ENCODE results near the gene SHISA5. TPM values are rescaled to one million over a fixed set of nuclear protein-coding genes. Genes with fewer than 3 reads are reported as not detected.
A peak's percentile ranks its signal among the peaks of the same experiment; 100 is the strongest.

The SHISA5 gene
- 151 TPM for total RNA-seq (2013)
- polyA plus RNA-seq, result 100 to 1,000 TPM; 147 to 266 (median 242) TPM
- 87.3 and 164 TPM in 2 replicates for polyA minus RNA-seq
- 23.2 to 85.2 (median 56.1) reads per million in 11 experiments for total RNA-seq

- Mint-ChIP-seq H3K4me3 (peak within 1 kb of the TSS; percentile 89 to 90), H3K27ac (peak within 1 kb of the TSS; percentile 68 to 90 (median 82)), H3K27me3 (ENCODE audit: low read depth in 3 of 3) (peaks cover 0 to 1% (median 0%) of the 10 kb centered on the region in 3 donors), H3K36me3 (peaks cover 19 to 21% of the 10 kb centered on the region in 2 donors), H3K9me3 (peaks cover 0 to 2% (median 0%) of the 10 kb centered on the region in 7 donors), H3K4me1 (peaks cover 71% of the 10 kb centered on the region)
- H3K9ac ChIP-seq (ENCODE audit: insufficient read depth, low read length, poor library complexity, severe bottlenecking), result peak within 1 kb of the TSS; percentile 89
- 3% methylated on average over 52 of the region's 66 CpGs for WGBS (ENCODE audit: insufficient coverage)
- peak within 1 kb of the TSS; percentile 90 for H2AFZ ChIP-seq (ENCODE audit: insufficient read depth, low read depth, low read length, poor library complexity, severe bottlenecking)
- H3K27me3 ChIP-seq (ENCODE audit: control insufficient read depth in 2 of 2, insufficient read depth in 2 of 2, low read length in 2 of 2), result no peaks in the 10 kb centered on the region
- no peak for TF ChIP-seq CTCF (IDR thresholded peaks at IDR 0.05)
- H3K4me2 ChIP-seq (replicated peaks; ENCODE audit: extremely low read depth, low read length, poor library complexity, severe bottlenecking), result peak within 1 kb of the TSS; percentile 99
- no peaks in the 10 kb centered on the region for H3K9me3 ChIP-seq (replicated peaks in 1 of 2; ENCODE audit: control insufficient read depth in 1 of 2, insufficient read depth in 1 of 2, low read length in 2 of 2)
- H3K36me3 ChIP-seq (replicated peaks in 1 of 2; ENCODE audit: control insufficient read depth in 1 of 2, insufficient read depth in 2 of 2, low read length in 2 of 2), result peaks cover 0 to 22% of the 10 kb centered on the region in 2 donors
- H3K4me3 ChIP-seq (replicated peaks in 1 of 3; ENCODE audit: low read depth in 2 of 3, low read length in 3 of 3), result peak within 1 kb of the TSS; percentile 84 to 93 (median 87)
- H4K20me1 ChIP-seq (ENCODE audit: insufficient read depth, low read length), result peaks cover 36% of the 10 kb centered on the region
- peak within 1 kb of the TSS; percentile 68 to 89 for H3K27ac ChIP-seq (ENCODE audit: low read depth in 1 of 2, low read length in 2 of 2)
- intact Hi-C loops (cut with micrococcal nuclease), result no loop called here
- peak; percentile 28 to 52 (median 50) for DNase-seq
- peaks cover 21% of the 10 kb centered on the region for H3K79me2 ChIP-seq (ENCODE audit: insufficient read depth, low read length)
- peaks cover 43 to 57% of the 10 kb centered on the region in 2 donors for H3K4me1 ChIP-seq (ENCODE audit: control insufficient read depth in 1 of 2, insufficient read depth in 2 of 2, low read length in 2 of 2)
Observed at GRCh38 chr3:48504051-48504946, at the start of gene SHISA5. TSS of gene SHISA5 (minus strand) at chr3:48504174. CDS start at chr3:48504094, 80 bp downstream.

GRCh38 chr3:48553361-48553760 lies 49.4 kb upstream of the SHISA5 start:
- WGBS (ENCODE audit: insufficient coverage), result 0% methylated on average over 3 of the region's 5 CpGs
- Histone ChIP-seq H3K9me3 (replicated peaks in 1 of 2; ENCODE audit: control insufficient read depth in 1 of 2, insufficient read depth in 1 of 2, low read length in 2 of 2) (no peaks in the 10 kb centered on the region), H3K79me2 (ENCODE audit: insufficient read depth, low read length) (peaks cover 67% of the 10 kb centered on the region), H3K27ac (ENCODE audit: low read depth in 1 of 2, low read length in 2 of 2) (peak overlapping the region; percentile 49 to 77), H4K20me1 (ENCODE audit: insufficient read depth, low read length) (peaks cover 14% of the 10 kb centered on the region), H2AFZ (ENCODE audit: insufficient read depth, low read depth, low read length, poor library complexity, severe bottlenecking) (peak overlapping the region; percentile 52), H3K27me3 (ENCODE audit: control insufficient read depth in 2 of 2, insufficient read depth in 2 of 2, low read length in 2 of 2) (no peaks in the 10 kb centered on the region), H3K36me3 (replicated peaks in 1 of 2; ENCODE audit: control insufficient read depth in 1 of 2, insufficient read depth in 2 of 2, low read length in 2 of 2) (peaks cover 11 to 21% of the 10 kb centered on the region in 2 donors), H3K4me1 (ENCODE audit: control insufficient read depth in 1 of 2, insufficient read depth in 2 of 2, low read length in 2 of 2) (peaks cover 85 to 91% of the 10 kb centered on the region in 2 donors), H3K9ac (ENCODE audit: insufficient read depth, low read length, poor library complexity, severe bottlenecking) (no peak overlapping the region), H3K4me3 (replicated peaks in 1 of 3; ENCODE audit: low read depth in 2 of 3, low read length in 3 of 3) (peak overlapping the region in 1 of 3 experiments; percentile 55), H3K4me2 (replicated peaks; ENCODE audit: extremely low read depth, low read length, poor library complexity, severe bottlenecking) (peak overlapping the region; percentile 60)
- DNase-seq, result peak in 1 of 3 donors; percentile 59
- no peak for TF ChIP-seq CTCF (IDR thresholded peaks at IDR 0.05)
- peaks cover 0 to 2% (median 0%) of the 10 kb centered on the region in 3 donors for H3K27me3 Mint-ChIP-seq (ENCODE audit: low read depth in 3 of 3)
- H3K4me3 Mint-ChIP-seq, result peak overlapping the region; percentile 48 to 77
- peaks cover 34 to 58% of the 10 kb centered on the region in 2 donors for H3K36me3 Mint-ChIP-seq
- intact Hi-C loops (cut with micrococcal nuclease), result loop anchor here in 1 of 2 donors (10.0 kb wide), 1 partner anchor 131 kb away; the partner anchor contains the start of gene NCKIPSD
- peak overlapping the region; percentile 75 to 88 (median 83) for H3K27ac Mint-ChIP-seq
- no peaks in the 10 kb centered on the region for H3K9me3 Mint-ChIP-seq
- peaks cover 77% of the 10 kb centered on the region for H3K4me1 Mint-ChIP-seq

Data from CD14-positive monocyte (primary cell).